ENCODE measurements around the gene SRGAP3. TPM values are rescaled to one million over a fixed set of nuclear protein-coding genes. Genes with fewer than 3 reads are reported as not detected.

SRGAP3 gene
- polyA plus RNA-seq, 1 donor, result 19.5 TPM

DNA sequence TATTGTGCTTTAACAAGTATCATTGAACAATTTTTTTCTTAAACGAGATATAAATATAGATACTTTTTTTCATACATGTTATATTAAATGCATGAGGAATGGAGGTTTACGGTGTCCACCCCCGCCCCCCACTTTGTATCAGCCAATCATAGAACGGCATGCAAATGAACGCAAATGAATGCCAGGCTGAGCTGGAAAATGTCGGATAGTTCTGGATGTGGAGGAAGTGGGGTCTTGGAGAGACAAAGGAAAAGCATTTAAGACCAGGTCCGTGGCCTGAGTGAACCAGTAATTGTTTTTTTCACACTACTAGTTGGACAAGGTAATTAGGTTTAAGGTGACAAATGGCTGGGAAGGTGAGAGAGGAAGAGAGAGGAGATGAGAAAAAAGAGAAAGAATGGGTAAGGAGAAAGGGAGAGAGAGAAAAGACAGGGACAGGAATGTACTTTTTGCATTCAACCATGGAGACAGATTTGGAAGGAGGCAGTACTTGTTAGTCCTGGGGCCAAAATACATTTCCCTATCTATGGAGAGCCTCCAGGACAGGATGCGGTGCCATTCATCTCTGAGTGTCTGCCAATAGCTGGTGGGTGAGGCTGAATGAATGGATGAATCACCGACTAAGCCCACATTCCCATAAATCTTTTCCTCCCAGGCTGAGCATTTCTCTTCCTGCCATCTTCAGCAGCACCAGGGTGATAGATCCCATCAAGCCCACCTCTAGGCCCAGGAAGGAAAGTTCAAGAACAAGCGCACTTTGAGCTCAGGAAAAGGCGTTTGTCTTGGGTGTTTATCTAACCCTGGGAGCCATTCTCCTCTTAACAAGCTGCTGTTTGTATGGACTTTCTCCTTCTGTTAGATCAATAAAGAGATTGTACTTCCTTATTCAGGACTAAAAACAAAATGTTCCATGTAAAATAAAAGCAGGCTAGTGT lies 284.7 kb downstream of the SRGAP3 start:
- no peak for DNase-seq

DNA sequence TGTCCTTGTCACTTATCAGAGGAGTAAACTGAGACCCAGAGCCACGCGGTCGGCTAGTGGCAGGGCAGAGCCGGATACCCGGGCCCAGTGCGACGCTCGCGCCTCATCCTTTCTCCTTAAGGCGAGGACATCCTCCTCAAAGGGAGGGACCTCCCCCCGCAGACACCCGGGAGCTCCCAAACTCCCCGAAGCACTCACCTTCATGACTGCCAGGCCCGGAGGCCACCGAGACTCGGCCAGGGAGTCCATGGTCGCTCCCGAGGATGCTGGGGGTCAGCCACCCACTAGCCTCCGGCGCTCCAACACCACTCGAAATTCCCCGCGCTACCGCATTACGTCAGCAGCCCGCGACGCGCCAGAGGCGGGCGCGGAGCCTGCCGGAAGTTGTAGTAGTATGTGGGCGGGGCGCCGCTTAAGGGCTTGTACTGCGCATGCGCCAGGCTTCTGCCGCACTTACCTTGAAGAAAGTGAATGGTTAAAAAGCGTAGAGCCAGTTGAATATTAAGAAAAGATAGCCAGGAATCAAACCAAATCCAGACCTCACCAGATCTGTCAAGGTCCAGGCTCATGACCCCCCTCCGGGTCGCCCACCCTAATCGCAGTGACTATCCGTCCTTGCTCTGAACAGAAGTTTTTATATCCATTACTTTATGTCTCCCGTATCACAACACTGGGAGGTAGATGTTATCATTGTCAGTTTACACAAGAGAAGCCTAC lies 286.2 kb downstream of the SRGAP3 start, which contains the start of gene RAD18:
TSS of gene RAD18 (minus strand) at position 336 of the 717 bp plus-strand sequence. CDS start at position 249, 87 bp downstream.
- DNase-seq, result peak; percentile 90

DNA sequence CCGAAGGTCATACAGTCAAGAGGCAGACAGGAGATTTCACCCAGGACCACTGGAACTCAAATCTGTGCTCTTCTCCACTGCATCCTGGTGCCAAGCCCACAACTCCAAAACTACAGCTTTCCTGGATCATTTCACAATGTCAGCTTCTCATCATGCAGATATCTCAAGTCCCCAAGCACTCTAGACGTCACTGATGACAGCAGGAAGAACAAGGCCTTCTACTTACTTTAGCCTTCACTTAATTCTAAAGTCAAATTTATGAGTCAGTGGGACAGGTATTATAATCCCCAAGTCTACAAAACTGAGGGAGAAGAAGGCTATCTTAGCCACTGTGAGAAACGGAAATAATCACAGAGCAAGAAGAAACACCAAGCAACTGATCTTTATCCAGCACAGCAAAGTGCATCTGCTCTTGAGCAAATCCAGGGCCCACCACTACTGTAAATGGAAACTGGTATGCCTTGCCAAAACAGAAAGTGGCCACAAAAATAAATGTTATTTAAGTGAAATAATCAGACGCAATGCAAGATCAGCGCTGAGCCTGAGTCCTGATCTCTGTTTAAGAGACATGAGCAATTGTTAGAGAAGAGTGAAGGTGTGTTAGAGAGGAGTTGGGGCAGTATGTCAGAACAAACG lies 287.1 kb downstream of the SRGAP3 start:
- DNase-seq, result no peak

DNA sequence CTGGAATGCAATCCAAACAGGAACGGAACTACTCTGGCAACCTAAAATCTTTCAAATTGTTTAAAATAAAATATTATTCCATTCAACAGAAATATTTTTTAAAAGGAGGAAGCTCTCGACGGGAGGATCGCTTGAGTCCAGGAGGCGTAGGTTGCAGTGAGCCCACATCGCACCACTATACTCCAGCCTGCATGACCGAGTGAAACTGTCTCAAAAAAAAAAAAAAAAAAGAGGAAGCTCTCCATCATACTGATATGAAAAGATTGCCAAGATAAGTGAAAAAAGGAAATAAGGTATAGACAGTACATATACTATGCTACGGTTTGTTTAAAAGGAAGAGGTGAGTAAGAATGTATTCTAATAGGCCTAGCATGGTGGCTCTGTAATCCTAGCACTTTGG lies 289.8 kb downstream of the SRGAP3 start:
- no peak for DNase-seq

DNA sequence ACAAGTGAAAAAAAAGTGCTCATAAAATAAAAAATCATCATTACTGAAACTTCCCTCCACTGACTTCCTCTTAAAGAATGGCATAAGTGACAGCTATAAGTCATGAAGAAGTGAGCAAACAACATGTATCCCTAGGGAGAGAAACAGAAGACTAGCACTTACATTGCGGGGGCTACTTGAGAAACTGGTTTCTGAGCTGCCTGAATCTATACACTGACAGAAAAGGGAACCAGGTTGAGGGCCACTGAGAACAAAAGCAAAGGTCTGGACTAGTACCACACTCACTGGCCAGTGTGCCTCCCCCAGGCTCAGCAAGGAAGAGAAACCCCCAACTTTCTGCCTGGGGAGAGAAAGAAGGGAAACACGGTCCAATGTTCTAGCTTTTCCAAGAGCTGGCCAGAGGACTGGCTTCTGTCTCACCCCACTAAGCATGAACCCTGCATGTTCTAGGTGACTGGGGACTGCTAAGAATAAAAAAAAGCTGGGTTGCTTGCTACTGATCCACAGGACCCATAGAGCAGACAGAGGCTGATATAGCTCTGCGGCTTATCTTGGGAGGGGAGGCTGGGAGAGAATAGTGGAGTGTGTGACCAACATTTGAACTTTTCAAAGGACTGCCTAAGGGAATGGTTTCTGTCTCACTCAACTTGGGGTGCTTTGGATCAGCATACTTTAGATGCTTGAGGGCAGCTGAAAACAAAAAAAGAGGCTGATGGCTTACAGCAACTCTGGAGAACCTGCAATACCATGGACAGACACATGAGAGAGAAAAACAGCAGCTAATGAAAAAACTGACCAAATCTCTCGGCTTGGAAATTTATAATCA lies 294.3 kb downstream of the SRGAP3 start:
- no peak for DNase-seq

DNA sequence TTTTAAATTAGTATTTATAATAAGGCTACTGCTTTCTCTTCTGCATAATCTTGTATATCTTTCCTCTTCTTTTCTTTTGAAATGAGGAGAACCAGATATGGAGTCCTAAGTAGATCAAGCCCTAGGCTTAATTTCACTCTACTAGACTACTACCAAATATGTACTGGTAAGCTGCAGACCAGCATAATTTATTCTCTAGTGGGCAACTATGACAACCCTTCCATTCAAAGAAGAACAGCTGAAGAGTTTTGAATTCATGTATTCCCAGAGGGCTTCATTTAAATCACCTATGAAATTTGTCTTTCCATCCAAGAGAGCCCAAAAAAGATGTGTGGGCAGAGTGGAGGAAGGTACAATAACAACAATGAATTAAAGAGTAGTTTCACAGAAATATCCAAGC lies 296.1 kb downstream of the SRGAP3 start:
- no peak for DNase-seq

DNA sequence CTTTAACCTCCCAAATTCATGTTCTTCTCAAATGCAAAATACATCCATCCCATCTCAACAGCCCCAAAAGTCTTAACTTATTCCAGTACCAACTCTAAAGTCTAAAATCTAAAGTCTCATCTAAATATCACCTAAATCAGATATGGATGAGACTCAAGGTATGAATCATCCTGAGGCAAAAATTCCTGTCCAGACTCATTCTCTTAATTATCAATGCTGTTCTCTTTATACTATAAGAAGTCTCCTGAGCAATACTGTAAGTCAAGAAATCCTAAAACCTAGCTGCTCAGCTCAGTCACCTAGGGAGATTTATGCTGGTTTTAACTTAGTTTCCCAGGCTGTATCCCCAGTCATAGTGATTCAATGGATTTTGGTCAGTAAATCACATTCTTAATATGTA lies 297.3 kb downstream of the SRGAP3 start:
- DNase-seq, result no peak

DNA sequence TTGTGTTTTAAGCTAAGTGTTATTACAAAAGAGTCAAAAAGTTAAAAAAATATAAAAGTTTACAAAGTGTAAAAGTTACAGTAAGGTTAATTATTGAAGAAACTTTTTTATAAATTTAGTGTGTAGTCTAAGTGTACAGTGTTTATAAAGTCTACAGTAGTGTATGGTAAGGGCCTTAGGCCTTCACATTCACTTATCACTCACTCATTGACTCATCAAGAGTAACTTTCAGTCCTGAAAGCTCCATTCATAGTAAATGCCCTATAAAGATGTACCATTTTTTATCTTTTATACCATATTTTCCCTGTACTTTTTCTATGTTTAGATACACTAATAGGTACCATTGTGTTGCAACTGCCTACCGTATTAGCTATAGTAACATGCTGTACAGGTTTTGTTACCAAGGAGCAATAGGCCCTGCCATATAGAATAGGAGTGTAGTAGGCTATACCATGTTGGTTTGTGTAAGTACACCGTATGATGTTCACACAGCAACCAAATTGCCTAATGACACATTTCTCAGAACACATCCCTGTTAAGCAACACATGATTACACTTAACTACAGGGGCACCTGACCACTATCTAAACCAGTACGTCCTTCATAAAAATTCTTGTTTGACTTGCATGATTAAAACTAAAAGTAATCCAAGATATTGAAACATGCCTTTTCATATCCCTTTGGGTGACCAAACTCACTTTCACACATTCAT lies 303.4 kb downstream of the SRGAP3 start:
- DNase-seq, result no peak

DNA sequence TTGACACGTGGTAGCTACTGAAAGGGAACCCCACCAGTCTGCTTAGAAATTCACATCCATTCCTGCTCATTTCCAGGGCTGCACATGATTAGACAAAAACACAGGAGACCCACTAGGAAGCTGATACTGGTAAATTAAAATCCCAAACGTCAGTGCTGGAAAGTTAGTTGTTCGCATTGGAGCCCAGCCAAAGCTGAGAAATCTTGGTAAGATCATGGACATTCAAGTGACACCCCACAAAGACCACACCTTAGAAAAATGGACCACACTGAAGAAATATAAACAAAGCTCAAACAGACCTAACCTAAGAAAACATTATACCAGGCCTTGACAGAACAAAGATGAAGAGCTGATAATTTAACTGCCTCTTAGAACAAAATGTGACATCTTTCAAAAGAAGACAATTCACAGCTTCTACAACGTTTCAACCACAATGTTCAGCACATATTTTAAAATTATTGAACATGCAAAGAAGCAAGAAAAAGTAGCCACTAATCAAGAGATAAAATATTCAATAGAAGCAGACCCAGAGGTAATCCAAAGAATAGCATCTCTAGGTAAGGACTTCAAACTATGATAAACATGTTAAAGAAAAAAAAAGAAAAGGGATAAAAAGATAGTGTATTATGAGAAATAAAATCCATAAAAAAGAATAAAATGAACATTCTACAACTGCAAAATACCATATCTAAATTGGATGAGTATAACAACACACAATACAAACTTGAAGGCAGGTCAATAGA lies 306.5 kb downstream of the SRGAP3 start:
- DNase-seq, result no peak

DNA sequence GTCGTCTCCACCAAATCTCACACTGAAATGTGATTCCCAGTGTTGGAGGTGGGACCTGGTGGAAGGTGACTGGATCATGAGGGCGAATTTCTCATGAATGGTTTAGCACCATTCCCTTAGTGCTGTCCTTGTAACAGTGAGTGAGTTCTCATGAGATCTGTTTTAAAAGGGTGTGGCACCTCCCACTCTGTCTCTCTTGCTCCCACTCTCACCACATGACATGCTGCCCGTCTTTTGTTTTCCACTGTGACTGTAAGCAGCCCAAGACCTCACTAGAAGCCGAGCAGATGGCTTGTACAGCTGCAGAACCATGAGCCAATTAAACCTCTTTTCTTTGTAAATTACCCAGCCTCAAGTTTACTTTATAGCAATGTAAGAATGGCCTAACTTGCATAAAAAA lies 307.3 kb downstream of the SRGAP3 start:
- no peak for DNase-seq

DNA sequence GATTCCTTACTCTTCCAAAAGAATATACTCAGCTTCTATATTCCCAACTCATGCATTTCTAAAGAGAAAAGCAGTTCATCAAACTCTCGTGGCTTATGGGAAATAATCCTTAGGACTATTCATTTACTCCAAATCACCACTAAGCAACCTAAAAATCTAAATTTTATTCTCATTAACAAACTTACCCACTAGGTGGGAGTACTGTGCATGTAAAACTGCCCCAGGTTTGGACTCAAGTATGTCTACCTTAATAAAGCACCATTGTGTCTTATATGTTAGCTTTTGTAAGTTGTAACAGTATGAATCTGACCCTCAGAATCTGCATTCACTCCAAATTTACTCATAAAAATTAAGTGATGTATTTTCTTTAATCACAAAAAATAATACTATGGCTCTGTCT lies 311.4 kb downstream of the SRGAP3 start:
- no peak for DNase-seq

DNA sequence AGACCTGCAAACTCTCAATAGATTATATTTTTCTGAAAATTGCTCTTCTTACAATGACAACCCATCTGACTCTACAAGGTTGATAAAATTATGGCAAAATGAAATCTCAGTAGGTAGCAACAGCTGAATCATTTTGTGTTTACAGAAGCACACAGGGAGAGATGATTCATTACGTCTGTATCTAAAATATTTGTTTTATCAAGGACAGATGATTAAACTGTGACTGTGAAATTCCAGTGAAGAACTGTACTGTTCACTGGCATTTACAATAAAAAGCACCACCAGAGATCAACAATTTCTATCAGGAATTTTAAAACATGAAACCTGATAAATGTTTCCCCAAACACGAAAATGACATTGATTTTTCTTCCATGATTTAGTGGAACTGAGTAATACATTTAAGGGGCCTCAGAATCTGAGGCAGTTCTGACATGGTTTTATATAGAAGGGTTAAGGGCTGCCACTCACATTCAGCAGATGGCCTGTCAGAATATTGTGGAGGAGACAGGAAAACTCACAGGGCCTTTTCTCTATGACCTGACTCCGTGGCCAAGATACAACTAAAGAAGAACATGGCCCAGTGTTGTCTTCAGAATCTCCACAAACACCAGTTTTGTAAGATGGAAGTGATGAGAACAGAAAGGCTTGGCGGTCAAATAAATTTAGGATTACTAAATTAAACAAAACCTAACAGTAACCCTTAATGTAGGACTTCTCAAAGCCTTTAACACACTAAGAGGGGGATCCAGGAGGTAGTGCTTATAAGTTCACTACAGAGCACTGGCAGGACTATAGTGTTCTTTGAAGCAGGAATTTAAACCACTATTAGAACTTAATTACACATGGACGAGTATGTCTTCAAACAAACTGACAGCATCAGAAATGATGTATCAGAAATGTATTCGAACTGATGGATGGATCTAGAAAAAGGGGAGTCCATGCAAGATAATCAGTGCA lies 312.1 kb downstream of the SRGAP3 start:
- no peak for DNase-seq

DNA sequence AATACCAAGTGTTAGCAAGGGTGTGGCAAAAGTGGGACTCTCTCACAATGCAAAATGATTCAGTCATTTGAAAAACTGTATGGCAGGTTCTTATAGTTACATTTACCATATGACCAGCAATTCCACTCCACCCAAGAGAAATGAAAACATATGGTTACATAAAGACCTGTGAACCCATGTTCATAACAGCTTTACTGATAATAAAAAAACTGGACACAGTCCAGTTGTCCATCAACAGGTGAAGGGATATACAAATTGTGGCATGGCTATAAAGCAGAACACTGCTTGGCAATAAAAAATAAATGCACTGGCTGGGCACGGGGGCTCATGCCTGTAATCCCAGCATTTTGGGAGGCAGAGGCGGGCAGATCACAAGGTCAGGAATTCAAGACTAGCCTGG lies 316.9 kb downstream of the SRGAP3 start:
- no peak for DNase-seq

DNA sequence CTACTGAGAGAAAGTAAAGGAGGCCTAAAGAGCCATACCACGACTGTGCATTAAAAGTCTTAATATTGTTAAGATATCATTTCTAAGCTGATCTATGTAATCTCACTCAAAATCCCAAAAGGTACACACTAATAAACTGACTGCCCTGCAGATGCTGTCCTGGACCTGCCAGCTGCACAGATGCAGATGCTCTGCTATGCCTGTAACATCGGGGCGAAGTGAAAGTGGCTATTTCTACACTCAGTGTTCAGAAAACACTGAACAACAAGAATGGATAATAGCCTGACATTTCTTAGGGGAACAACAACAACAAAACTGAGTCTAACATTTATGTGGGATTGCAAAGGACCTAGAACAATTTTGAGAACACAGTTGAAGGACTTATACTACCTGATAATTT lies 318.1 kb downstream of the SRGAP3 start:
- DNase-seq, result no peak

Other genes starting within 250 kb of the SRGAP3 start
- gene THUMPD3, start 113.4 kb upstream of the SRGAP3 start, polyA plus RNA-seq (ENCODE audit: insufficient read length), result 73.7 TPM
- gene SETD5, start 148.0 kb upstream of the SRGAP3 start, polyA plus RNA-seq (ENCODE audit: insufficient read length), result 179 TPM

All from left kidney (tissue), 2 donors.